T-helper 22 cell (primary cell): ENCODE measurements around the gene HEY2.
"Not testable (repeated sequence)": the region's sequence is repeated elsewhere in the genome, so short reads cannot be mapped to it uniquely, and the experiment has no call there.

Experiments used
- DNase-seq: peaks from one replicate; pipeline ENCODE4 v3.0.0-alpha.2; 2020; ENCODE audit warnings: low read depth

Gene HEY2

GRCh38 chr6:125773387-125774341 lies 24.2 kb downstream of the HEY2 start:
- DNase-seq, result no peak

- DNase-seq, result not testable (repeated sequence)
Observed at GRCh38 chr6:125776107-125776826, 26.8 kb downstream of the HEY2 start.

GRCh38 chr6:125779924-125780539 lies 30.6 kb downstream of the HEY2 start:
- DNase-seq, result peak; percentile 62

DNA sequence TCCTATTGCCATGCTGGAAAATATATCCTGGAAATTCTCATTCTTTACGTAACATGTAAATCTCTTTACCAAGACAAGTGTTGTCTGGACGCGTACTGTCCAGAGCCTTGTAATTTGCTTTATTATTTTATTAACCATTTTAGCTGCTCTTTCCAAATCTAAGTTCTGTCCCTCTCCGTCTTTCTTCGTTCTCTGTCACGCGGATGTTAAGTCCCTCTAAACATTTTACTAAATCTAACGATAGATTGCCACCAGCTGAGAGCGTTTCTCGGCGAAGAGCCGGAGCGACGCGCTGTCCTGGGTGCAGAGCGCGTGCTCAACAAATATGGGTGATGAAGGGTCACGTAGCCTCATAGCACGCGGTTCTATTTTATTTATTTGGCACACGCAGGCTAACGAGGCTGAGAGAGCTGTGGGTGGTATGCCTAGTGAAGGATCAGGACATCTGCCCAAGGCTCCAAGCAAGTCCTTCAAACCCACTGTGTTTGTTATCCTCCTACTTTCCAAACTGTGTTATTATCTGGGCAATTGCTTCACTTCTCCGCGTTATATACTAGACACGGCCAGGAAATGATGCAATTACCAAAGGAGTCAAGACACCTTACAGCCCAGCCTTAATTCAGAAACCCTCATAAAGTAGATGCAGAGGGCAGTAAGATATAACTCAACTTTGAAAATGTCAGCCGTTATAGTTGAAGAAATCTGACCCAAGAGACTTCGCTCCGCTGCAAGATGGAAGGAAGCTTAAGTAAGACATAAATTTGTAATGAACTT lies 31.3 kb downstream of the HEY2 start:
- no peak for DNase-seq

DNA sequence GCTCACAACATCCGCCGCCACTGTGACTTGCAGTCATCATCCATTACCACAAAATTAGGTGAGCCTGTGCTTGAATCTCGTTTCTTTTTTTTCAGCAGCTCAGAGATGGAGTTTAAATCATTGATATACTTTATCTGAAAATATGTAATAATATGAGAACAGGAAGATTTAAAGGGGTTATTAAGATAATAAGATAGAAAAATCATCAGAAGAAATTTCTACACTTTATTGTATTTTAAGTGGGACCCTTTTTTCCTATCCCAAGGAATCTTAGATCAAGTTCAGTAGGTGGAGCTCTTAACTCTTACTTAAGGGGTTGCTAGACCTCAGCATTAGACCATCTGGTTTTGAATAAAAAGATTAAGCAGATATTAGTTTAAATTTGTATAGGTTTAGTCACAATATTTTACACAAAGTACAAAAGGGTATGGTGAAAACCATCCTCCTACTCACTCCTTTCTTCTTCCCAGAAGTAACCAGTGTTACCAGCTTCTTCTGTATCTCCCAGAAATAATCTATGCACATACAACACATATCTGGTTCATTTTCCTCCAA lies 32.0 kb downstream of the HEY2 start:
- DNase-seq, result peak; percentile 40

GRCh38 chr6:125784365-125784764 lies 34.9 kb downstream of the HEY2 start:
- DNase-seq, result no peak

- no peak for DNase-seq
Observed at GRCh38 chr6:125787791-125788190, 38.4 kb downstream of the HEY2 start.

- DNase-seq, result no peak
Observed at GRCh38 chr6:125789167-125789566, 39.7 kb downstream of the HEY2 start.

DNA sequence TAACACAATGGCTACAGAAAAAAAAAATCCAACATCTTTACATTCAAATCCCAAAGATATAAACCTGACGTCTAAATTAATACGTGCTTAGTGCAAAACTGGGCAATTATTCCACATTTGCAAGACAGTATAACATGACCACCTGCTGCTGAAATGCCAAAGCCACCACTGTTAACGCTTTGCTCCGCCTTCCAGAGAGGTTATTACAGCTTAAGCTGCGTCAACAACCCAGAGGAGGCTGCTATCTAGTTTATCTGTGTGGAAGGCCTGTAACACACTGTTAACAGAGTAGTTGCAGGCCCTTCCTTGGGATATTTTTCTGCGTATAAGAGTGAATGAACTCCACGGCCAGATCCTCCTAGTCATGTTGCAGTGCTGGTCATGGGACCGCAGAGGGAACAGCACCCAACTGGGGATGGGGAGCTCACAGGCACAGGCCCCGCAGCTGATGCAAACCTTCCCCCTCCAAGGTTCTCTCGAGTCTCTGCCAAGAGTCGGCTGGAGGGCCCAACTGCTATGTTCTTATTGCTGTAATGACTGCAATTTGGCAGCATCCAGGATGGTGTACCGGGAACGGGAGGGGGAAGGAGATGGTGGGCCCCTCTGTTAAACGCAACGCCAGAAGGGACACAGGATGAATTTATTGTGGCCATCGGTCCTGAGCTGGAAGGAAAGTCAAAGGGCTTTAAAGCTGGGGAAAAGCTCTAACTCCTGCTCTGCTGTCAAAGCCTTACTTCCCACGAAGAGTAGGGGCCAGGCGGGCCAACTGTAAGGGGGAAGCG lies 40.3 kb downstream of the HEY2 start:
- DNase-seq, result no peak

- peak; percentile 72 for DNase-seq
Observed at GRCh38 chr6:125790358-125791150, 41.1 kb downstream of the HEY2 start, which contains the start of gene NCOA7. Gene NCOA7 (plus strand): TSS chr6:125790960. CDS start chr6:125815355, 24,395 bp downstream.

DNA sequence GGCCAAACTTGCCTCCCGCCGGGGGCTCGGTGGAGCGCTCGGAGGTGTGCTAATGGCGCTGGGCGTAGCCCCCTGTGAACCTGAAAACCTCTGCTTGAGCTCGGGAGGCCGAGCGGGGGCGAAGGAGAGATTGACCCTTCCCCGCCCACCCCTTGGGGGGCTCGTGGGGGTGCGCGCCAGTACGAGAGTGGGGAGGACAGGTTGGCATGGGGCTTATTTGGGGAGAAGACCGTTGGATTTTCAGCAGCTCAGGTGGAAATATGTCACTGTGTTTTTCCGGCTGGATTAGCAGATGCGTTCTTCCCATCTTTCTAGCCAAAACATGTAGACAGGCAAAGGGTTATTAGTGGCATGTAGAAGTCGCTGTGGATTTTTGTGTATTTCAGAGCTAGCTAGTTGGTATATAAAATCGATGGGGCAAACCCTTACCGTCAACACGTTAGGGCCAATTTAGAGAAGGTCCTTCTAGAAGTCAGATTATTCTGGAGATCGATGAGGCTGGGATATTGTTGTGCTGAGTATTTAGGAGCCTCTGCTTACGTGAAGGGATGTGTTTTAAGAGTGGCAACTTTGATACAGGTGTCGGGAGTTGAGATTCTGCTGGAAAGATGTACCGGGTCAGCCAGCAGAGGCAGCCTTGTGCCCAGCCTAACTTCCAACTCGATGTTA lies 41.9 kb downstream of the HEY2 start:
- no peak for DNase-seq

GRCh38 chr6:125791820-125792165 lies 42.4 kb downstream of the HEY2 start:
- no peak for DNase-seq

DNA sequence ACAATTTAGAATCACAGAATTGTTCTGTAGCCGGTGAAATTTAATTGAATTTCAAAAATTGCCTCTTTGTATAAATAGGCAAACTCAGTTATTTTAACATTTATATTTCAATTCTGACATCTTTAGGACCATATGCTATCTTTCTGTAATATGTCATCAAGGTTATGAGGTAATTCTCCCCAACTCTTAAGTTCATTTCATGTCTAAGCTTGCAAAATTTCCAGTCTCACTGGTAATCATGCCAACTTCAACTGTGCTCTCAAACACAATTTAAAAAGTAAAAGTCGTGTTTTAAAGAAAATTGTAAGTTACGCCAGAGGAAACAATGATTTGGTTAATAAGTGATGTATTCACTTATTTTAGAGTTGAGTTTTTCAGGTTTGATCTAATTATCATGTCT lies 42.7 kb downstream of the HEY2 start:
- no peak for DNase-seq

GRCh38 chr6:125792680-125793079 lies 43.2 kb downstream of the HEY2 start:
- no peak for DNase-seq

DNA sequence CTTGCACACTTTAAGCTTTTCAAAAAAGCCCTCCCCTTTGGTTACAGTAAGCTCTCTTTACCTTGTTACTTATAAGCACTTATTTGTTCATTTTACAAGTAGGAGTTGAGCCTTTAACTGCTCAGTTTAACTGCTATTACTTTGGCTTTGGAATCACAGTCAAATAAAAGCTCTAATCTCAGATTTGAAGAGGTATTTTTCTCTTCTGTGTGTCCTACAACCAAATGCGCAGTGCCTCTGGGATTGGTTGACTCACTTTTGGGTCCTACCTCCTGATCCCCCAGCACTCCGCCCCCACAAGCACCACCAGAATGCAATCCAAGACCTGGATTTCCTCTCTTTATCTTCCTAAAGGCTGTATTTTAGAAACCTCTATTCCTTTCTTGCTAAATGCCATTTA lies 43.8 kb downstream of the HEY2 start:
- DNase-seq, result no peak

GRCh38 chr6:125793863-125794262 lies 44.4 kb downstream of the HEY2 start:
- no peak for DNase-seq

DNA sequence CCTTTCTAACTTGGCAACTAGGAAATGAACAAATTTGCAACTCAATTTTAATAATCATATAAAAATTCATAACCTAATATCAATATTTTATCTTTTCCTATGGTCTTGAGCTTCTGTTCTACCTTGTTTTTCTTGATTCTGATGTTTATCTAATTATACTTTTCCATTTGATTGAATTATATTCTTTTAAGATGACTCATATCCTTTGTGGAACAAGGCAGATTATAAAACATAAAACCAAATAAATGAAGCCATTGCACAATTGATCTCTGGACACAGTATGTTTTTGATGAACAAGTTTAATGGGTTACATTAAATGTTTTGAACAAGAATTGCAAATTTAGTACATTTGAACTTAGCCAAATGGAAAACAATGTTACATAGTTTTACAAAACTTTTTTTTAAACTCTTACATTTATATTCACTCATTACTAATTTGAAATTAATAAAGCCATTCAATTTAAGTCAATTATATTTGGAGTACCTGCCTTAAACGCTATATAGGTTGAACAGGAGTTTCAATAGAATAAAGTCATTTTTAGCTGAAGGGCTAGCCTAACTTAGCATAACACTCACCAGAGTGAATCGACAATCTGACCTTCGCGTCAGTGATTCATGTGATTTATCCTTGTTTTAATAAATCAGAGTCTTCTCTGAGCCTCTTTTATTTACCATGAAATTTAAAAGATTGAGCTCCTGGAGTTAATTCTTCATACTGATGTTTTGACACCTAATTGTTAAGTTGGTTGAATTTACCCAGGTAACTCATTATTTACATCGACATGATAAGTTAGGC lies 45.1 kb downstream of the HEY2 start:
- DNase-seq, result no peak

GRCh38 chr6:125795301-125795700 lies 45.9 kb downstream of the HEY2 start:
- no peak for DNase-seq
